HUES48 (cell line): ENCODE data around the gene HSH2D.
"Not testable (repeated sequence)": the region's sequence is repeated elsewhere in the genome, so short reads cannot be mapped to it uniquely, and the experiment has no call there.

ENCODE experiments used
- H3K27ac ChIP-seq: one replicate; pipeline ENCODE4 v1.7.0; 2013; ENCODE audit warnings: low read depth, low read length, inconsistent platforms
- H3K27me3 ChIP-seq: 2 replicates; pipeline ENCODE4 v1.6.1; 2013; ENCODE audit warnings: mild to moderate bottlenecking, low read length; ENCODE audit not compliant: control insufficient read depth, insufficient read depth
- H3K36me3 ChIP-seq: 2 replicates; pipeline ENCODE4 v1.6.1; 2013; ENCODE audit warnings: low read length; ENCODE audit not compliant: control insufficient read depth, insufficient read depth
- H3K4me1 ChIP-seq: 2 replicates; pipeline ENCODE4 v1.6.1; 2013; ENCODE audit warnings: mild to moderate bottlenecking, low read length; ENCODE audit not compliant: control insufficient read depth, insufficient read depth
- H3K4me3 ChIP-seq: 2 replicates; pipeline ENCODE4 v1.5.1; 2013; ENCODE audit warnings: mild to moderate bottlenecking, low read depth, low read length
- H3K9ac ChIP-seq: 2 replicates; pipeline ENCODE4 v1.6.1; 2013; ENCODE audit warnings: mild to moderate bottlenecking, low read depth, low read length, moderate library complexity
- H3K9me3 ChIP-seq: 2 replicates; pipeline ENCODE4 v1.6.1; 2013; ENCODE audit warnings: low read length; ENCODE audit not compliant: control insufficient read depth, insufficient read depth

HSH2D gene

GRCh38 chr19:16111160-16111908 is 32.2 kb upstream of the HSH2D start, which contains the start of gene RAB8A:
Gene RAB8A (plus strand): TSS chr19:16111889. CDS start chr19:16111902, 13 bp downstream.
- Histone ChIP-seq H3K4me3 (peak within 1 kb of the TSS; percentile 84), H3K27ac (peak within 1 kb of the TSS; percentile 82)

GRCh38 chr19:16111909-16112752 is 31.4 kb upstream of the HSH2D start:
- peaks cover 17% of the 10 kb centered on the region for H3K36me3 ChIP-seq
- peak overlapping the region; percentile 82 for H3K27ac ChIP-seq
- peaks cover 7% of the 10 kb centered on the region; the same call in 1 of the 2 replicates for H3K4me1 ChIP-seq
- no peaks in the 10 kb centered on the region for H3K27me3 ChIP-seq
- H3K9ac ChIP-seq: peak overlapping the region; percentile 83
- H3K4me3 ChIP-seq: peak overlapping the region; percentile 84
- no peaks in the 10 kb centered on the region for H3K9me3 ChIP-seq

More at GRCh38 chr19:16111160-16111908, 32.2 kb upstream of the HSH2D start, which contains the start of gene RAB8A:
- Histone ChIP-seq H3K9me3 (no peaks in the 10 kb centered on the region), H3K27me3 (no peaks in the 10 kb centered on the region), H3K36me3 (peaks cover 16% of the 10 kb centered on the region), H3K4me1 (peaks cover 8% of the 10 kb centered on the region; the same call in 1 of the 2 replicates), H3K9ac (peak within 1 kb of the TSS; percentile 83)

DNA sequence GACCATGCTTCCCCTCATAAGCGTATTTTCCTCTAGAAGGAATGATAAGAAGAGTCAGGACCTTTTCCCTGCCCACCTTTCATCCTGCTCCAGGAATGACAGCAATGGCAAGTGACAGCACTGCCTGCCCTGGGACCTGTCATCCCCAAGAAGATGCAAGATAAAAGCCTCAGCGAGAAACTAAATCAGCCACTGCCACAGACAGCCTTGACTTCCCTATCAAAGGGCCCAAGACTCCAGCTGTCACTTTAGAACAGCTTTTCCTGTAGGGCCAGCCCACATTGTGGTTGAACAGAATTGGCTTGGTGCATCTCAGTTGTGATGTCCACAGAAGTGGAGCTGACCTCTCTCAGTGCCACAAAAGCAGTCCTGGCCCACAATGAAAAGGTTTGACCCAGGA is 30.7 kb upstream of the HSH2D start:
- no peaks in the 10 kb centered on the region for H3K27me3 ChIP-seq
- H3K36me3 ChIP-seq: peaks cover 21% of the 10 kb centered on the region
- H3K4me3 ChIP-seq: peak overlapping the region; percentile 84
- no peak overlapping the region for H3K9ac ChIP-seq
- H3K9me3 ChIP-seq: no peaks in the 10 kb centered on the region
- H3K27ac ChIP-seq: no peak overlapping the region
- peaks cover 4% of the 10 kb centered on the region; the same call in 1 of the 2 replicates for H3K4me1 ChIP-seq

DNA sequence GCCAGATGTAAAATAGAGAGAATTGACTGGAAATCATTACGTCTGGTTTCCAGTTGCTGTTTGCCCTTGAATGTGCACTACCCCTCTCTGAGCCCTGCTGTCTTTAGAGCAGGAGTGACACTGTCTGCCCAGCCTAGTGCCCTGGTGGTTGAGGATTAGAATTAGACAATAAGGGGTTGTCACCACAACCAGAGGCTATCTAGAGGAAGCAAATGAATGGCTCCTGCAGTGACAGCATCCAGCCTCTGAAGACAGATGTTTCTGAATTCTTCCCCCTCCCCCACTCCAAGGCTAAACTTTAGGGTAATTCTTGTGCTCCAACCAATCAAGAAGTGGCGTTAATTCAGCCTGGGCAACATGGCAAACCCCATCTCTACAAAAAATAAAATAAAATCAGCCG is 29.8 kb upstream of the HSH2D start:
- Histone ChIP-seq H3K9me3 (no peaks in the 10 kb centered on the region), H3K9ac (no peak overlapping the region), H3K4me3 (no peak overlapping the region), H3K27ac (no peak overlapping the region), H3K4me1 (peaks cover 4% of the 10 kb centered on the region; the same call in 1 of the 2 replicates), H3K36me3 (peaks cover 31% of the 10 kb centered on the region), H3K27me3 (no peaks in the 10 kb centered on the region)

DNA sequence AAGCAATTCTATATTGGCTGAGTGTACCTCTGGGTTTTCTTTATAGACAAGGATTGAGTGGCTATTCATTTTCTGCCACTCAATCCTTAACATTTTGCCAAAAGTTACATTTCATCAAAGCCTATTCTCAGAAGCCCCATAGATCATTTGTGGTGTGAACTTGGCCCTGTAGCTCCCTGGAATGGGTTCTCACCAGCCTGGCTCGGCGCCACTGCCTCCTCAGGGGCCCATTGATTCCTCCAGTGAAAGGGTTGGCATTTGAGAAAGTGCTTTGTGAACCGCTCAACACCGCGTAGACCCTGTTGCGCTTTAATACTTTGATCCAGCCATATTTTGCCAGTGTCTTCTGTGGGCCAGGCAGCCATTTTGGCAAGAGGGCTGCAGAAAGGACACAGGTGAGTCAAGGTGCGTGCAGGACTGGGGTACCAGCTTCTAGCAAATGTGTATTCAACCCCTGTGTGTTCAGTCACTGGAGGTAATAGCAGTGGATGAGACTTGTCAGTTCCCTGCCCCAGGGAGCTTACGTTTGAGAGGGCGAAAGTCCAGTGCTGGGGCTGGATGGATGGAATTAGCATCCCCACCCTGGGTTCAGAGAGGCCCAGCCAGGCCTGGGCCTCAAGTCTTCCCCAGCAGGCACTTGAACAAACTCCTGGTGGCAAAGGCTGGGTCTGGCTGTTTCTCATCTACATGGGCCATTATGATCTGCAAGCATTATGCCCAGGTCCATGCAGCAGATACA is 28.0 kb upstream of the HSH2D start:
- Histone ChIP-seq H3K27ac (no peak overlapping the region), H3K4me3 (no peak overlapping the region), H3K36me3 (peaks cover 45% of the 10 kb centered on the region), H3K9me3 (no peaks in the 10 kb centered on the region), H3K4me1 (peaks cover 4% of the 10 kb centered on the region; the same call in 1 of the 2 replicates), H3K27me3 (no peaks in the 10 kb centered on the region), H3K9ac (no peak overlapping the region)

DNA sequence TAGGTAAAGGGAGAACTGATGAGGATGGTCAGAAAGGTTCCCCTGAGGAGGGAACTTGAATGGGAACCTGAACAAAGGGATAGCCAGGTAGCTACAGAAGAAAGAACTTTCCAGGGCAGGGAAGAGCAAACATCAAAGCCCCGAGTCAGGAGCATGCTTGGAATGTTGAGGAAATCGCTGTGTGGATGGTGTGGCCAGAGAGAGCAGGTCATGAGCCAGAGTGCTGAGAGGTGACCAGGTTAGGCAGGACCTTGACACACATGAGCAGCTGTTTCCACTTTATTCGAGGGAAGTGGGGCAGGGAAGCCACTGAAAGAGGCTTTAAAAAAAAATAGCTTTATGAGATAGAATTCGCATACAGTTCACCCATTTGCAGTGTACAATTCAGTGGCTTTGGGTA is 27.4 kb upstream of the HSH2D start:
- Histone ChIP-seq H3K4me1 (peaks cover 4% of the 10 kb centered on the region; the same call in 1 of the 2 replicates), H3K9ac (no peak overlapping the region), H3K9me3 (no peaks in the 10 kb centered on the region), H3K27ac (no peak overlapping the region), H3K4me3 (no peak overlapping the region), H3K27me3 (no peaks in the 10 kb centered on the region), H3K36me3 (peaks cover 47% of the 10 kb centered on the region)

DNA sequence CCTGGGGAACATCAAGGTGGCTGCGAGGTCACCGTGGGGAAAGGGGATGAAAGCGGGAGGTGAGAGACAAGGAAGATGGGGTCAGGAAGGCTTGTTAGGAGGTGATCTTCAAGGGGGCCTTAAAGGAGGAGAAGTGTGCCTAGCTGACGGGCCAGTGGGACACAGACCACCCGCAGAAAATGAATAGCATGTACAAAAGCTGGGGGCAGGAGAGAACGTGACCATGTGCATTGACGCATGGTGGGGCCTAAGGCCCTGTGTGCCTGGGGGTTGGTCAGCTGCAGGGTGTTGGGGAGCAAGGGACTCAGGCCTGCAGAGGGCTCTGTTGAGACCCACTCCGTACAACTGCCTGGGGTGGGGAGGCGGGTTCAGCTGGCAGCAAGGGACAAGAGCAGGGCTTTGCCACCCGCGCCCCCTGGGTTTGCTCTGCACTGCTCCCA is 25.9 kb upstream of the HSH2D start:
- no peak overlapping the region for H3K27ac ChIP-seq
- H3K36me3 ChIP-seq: peaks cover 62% of the 10 kb centered on the region

GRCh38 chr19:16118489-16119033 is 24.9 kb upstream of the HSH2D start:
- no peaks in the 10 kb centered on the region for H3K27me3 ChIP-seq
- H3K9ac ChIP-seq: no peak overlapping the region
- no peaks in the 10 kb centered on the region for H3K4me1 ChIP-seq
- no peaks in the 10 kb centered on the region for H3K9me3 ChIP-seq
- H3K4me3 ChIP-seq: no peak overlapping the region
- no peak overlapping the region for H3K27ac ChIP-seq
- H3K36me3 ChIP-seq: peaks cover 70% of the 10 kb centered on the region

More for the DNA sequence above, 25.9 kb upstream of the HSH2D start:
- H3K9ac ChIP-seq: no peak overlapping the region
- H3K4me1 ChIP-seq: peaks cover 2% of the 10 kb centered on the region; the same call in 1 of the 2 replicates
- H3K27me3 ChIP-seq: no peaks in the 10 kb centered on the region
- H3K9me3 ChIP-seq: no peaks in the 10 kb centered on the region
- H3K4me3 ChIP-seq: no peak overlapping the region

GRCh38 chr19:16119075-16119857 is 24.2 kb upstream of the HSH2D start:
- not testable (repeated sequence) for H3K9me3 ChIP-seq, H3K9ac ChIP-seq, H3K27ac ChIP-seq, H3K27me3 ChIP-seq, H3K4me1 ChIP-seq, H3K4me3 ChIP-seq
- peaks cover 77% of the 10 kb centered on the region for H3K36me3 ChIP-seq

DNA sequence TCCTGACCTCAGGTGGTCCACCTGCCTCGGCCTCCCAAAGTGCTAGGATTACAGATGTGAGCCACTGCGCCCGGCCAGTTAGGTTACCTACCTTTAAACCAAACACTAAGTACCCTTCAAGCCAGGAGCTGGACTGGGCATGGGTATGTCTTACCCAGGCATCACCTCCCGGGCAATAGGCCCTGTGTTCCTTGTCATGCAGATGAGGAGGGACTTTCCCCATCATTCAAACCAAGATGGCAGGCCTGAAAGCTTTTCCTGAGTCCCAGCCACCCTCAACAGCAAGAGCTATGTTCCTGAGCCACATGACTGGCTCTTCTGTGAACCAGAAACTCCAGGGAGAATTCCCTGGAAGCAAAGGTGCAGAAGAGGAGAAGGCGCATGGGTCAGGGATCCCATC is 22.3 kb upstream of the HSH2D start:
- H3K4me3 ChIP-seq: no peak overlapping the region
- H3K36me3 ChIP-seq: peaks cover 82% of the 10 kb centered on the region
- no peaks in the 10 kb centered on the region for H3K27me3 ChIP-seq
- no peaks in the 10 kb centered on the region for H3K9me3 ChIP-seq
- H3K9ac ChIP-seq: no peak overlapping the region
- no peak overlapping the region for H3K27ac ChIP-seq
- H3K4me1 ChIP-seq: no peaks in the 10 kb centered on the region
